Sigmoid colon (tissue), 4 donors: ENCODE data around the gene ZFAND2B.

Experiments
- EP300 ChIP-seq, 4 donors: sonication (generic); formaldehyde crosslinking; IDR thresholded peaks; one replicate each; pipeline ENCODE4 v1.6.1; 2017; ENCODE audit warnings: antibody characterized with exemption in 4 of 4
- POLR2A ChIP-seq, 2 donors: fragments of 450-650 bp; IDR thresholded peaks; one replicate each; pipeline ENCODE4 v1.6.1; 2016; ENCODE audit warnings: antibody characterized with exemption in 2 of 2, mild to moderate bottlenecking in 2 of 2, moderate library complexity in 2 of 2

DNA sequence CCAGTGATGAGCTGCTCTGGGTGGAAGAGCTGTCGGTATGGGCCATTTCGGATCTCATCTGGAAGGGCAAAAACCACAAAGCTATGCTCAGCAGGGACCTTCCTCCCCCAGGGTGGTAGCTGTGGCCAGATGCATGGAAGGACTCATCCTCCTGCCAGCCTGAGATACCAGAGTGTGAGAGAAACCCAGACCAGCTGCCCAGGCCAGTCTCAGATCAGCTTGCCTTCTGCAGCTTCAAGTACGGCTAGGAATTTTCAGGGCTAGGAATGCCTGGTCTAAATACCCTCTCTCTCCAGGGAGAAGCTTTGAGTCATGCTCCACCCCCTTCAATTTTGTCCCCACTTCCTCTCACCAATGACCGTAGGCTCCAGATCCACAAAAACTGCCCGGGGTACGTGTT lies 45.1 kb downstream of the ZFAND2B start:
- TF ChIP-seq POLR2A (IDR thresholded peaks at IDR 0.05), result no peak
- TF ChIP-seq EP300 (IDR thresholded peaks at IDR 0.05), result no peak
